ENCODE data around the gene STAP1. TPM values are rescaled to one million over a fixed set of nuclear protein-coding genes. Genes with fewer than 3 reads are reported as not detected.

The STAP1 gene
- total RNA-seq, 1 experiment from 2014 or later = not detected

DNA sequence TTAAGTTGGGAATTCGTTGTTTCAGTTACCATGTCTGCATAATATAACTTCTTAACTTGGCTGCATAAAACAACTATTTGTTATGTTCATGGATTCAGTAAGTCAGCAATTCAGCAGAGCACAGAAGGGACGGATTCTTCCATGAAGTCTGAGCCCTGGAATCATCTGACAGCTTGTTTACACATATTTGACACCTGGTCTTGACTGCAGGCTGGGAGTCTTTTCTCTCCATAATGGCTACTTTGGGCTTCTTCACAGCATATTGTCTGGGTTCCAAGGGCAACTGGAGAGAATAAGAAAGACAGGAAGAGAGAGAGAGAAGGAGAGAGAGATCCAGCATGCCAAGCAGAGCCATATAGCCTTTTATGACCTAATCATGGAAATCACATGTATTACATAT is 36.3 kb upstream of the STAP1 start:
- no peak overlapping the region for H3K9ac ChIP-seq (ENCODE audit: extremely low read depth, insufficient read length, low read length)
- no peak overlapping the region for H3K4me2 ChIP-seq (ENCODE audit: insufficient read depth, insufficient read length, low read length)
- H4K5ac ChIP-seq (ENCODE audit: insufficient read length, low read depth, low read length) = no peak overlapping the region
- H3K79me1 ChIP-seq (ENCODE audit: insufficient read depth, low read depth, low read length, poor library complexity, severe bottlenecking) = no peaks in the 10 kb centered on the region
- no peaks in the 10 kb centered on the region for H3K9me3 ChIP-seq (ENCODE audit: control insufficient read depth, low read depth, low read length)
- no peak overlapping the region for H2BK12ac ChIP-seq (ENCODE audit: insufficient read length, low read depth, low read length)
- no peak overlapping the region for H4K91ac ChIP-seq (ENCODE audit: insufficient read length, low read depth, low read length)
- no peak overlapping the region for H3K14ac ChIP-seq (ENCODE audit: insufficient read depth, low read length)
- Mint-ChIP-seq H3K27me3 (ENCODE audit: low read depth) (no peaks in the 10 kb centered on the region), H3K4me1 (no peaks in the 10 kb centered on the region; a peak in 1 of 4 replicates), H3K4me3 (no peak overlapping the region), H3K27ac (peak overlapping the region in 1 of 3 experiments; percentile 71; a peak in 2 of 7 replicates), H3K36me3 (ENCODE audit: insufficient read depth in 1 of 3, low read depth in 3 of 3) (peaks cover 6 to 16% (median 16%) of the 10 kb centered on the region in 3 experiments; a peak in 6 of 7 replicates), H3K9me3 (no peaks in the 10 kb centered on the region)
- no peak overlapping the region for H3K56ac ChIP-seq (ENCODE audit: insufficient read length, low read depth, low read length)
- no peaks in the 10 kb centered on the region for H3K23me2 ChIP-seq (ENCODE audit: insufficient read length, low read depth, low read length, poor library complexity, severe bottlenecking)
- no peak overlapping the region for H3K23ac ChIP-seq (ENCODE audit: insufficient read length, low read depth, low read length)
- H2AFZ ChIP-seq (ENCODE audit: low read length) = no peak overlapping the region
- H3K27me3 ChIP-seq (ENCODE audit: insufficient read depth, low read length) = no peaks in the 10 kb centered on the region
- no peak overlapping the region for H2BK20ac ChIP-seq (ENCODE audit: low read depth, low read length, poor library complexity, severe bottlenecking)
- H2BK5ac ChIP-seq (ENCODE audit: insufficient read length, low read length) = no peak overlapping the region
- no peak overlapping the region for H3K4ac ChIP-seq (ENCODE audit: low read depth, low read length)
- TF ChIP-seq, protein P1, sequence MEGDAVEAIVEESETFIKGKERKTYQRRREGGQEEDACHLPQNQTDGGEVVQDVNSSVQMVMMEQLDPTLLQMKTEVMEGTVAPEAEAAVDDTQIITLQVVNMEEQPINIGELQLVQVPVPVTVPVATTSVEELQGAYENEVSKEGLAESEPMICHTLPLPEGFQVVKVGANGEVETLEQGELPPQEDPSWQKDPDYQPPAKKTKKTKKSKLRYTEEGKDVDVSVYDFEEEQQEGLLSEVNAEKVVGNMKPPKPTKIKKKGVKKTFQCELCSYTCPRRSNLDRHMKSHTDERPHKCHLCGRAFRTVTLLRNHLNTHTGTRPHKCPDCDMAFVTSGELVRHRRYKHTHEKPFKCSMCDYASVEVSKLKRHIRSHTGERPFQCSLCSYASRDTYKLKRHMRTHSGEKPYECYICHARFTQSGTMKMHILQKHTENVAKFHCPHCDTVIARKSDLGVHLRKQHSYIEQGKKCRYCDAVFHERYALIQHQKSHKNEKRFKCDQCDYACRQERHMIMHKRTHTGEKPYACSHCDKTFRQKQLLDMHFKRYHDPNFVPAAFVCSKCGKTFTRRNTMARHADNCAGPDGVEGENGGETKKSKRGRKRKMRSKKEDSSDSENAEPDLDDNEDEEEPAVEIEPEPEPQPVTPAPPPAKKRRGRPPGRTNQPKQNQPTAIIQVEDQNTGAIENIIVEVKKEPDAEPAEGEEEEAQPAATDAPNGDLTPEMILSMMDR (conservative IDR thresholded peaks at IDR 0.05) = no peak
- H2AK5ac ChIP-seq (ENCODE audit: insufficient read length, low read length) = no peak overlapping the region
- no peaks in the 10 kb centered on the region for H4K20me1 ChIP-seq (ENCODE audit: control insufficient read depth, insufficient read depth, insufficient read length)
- H3K18ac ChIP-seq (ENCODE audit: insufficient read length, low read depth, low read length) = no peak overlapping the region
- no peaks in the 10 kb centered on the region for H3K4me1 ChIP-seq (ENCODE audit: insufficient read depth, low read length)
- WGBS (ENCODE audit: extremely low coverage, insufficient read length, low lambda C conversion rate) = no CpG with 5 or more reads among the region's 2 CpGs
- no peak overlapping the region for H3T11ph ChIP-seq (ENCODE audit: low read length)
- DNase-seq = no peak
- H3K79me2 ChIP-seq (ENCODE audit: insufficient read depth, low read length) = no peaks in the 10 kb centered on the region; the same call in 1 of the 2 replicates
- H4K8ac ChIP-seq (replicated peaks; ENCODE audit: insufficient read length, low read depth, low read length) = no peak overlapping the region
- H2BK120ac ChIP-seq (ENCODE audit: low read depth, low read length, poor library complexity, severe bottlenecking) = no peak overlapping the region
- H3K27ac ChIP-seq (ENCODE audit: insufficient read length, low read depth, low read length) = no peak overlapping the region
- H2BK15ac ChIP-seq (ENCODE audit: low read depth, low read length) = no peak overlapping the region; the same call in 1 of the 2 replicates
